HepG2 (cell line): ENCODE data around the gene ANKRD55. TPM values are rescaled to one million over a fixed set of nuclear protein-coding genes. Genes with fewer than 3 reads are reported as not detected.

ENCODE experiments used
- DPF2 ChIP-seq: sonication (generic); formaldehyde crosslinking; IDR thresholded peaks from 2 replicates; pipeline ENCODE4 v1.4.0; 2020; ENCODE audit warnings: mild to moderate bottlenecking, low read depth, missing genetic modification reagents, borderline replicate concordance
- DR1 ChIP-seq: sonication (generic); formaldehyde crosslinking; IDR thresholded peaks from 2 replicates; pipeline ENCODE4 v1.8.0; 2021; ENCODE audit warnings: mild to moderate bottlenecking, missing genetic modification reagents, inconsistent platforms
- FLYWCH1 ChIP-seq: sonication (generic); formaldehyde crosslinking; IDR thresholded peaks from 2 replicates; pipeline ENCODE4 v1.8.1; 2023; ENCODE audit warnings: mild to moderate bottlenecking, missing genetic modification reagents
- FOXJ3 ChIP-seq: sonication (generic); formaldehyde crosslinking; IDR thresholded peaks from 2 replicates; pipeline ENCODE4 v1.4.0; 2020; ENCODE audit warnings: missing genetic modification reagents, mild to moderate bottlenecking, borderline replicate concordance
- GFI1 ChIP-seq: sonication (generic); formaldehyde crosslinking; IDR thresholded peaks from 2 replicates; pipeline ENCODE4 v1.5.0; 2020; ENCODE audit warnings: missing genetic modification reagents, mild to moderate bottlenecking, borderline replicate concordance
- HMG20B ChIP-seq: conservative IDR thresholded peaks from 2 replicates; pipeline ENCODE4 v1.6.1; 2016; ENCODE audit warnings: missing genetic modification reagents, missing compliant biosample characterization
- JUN ChIP-seq: sonication (generic); formaldehyde crosslinking; IDR thresholded peaks from 2 replicates; pipeline ENCODE4 v1.4.0; 2020; ENCODE audit warnings: mild to moderate bottlenecking, missing genetic modification reagents
- JUND ChIP-seq: sonication (generic); formaldehyde crosslinking; IDR thresholded peaks from 2 replicates; pipeline ENCODE4 v1.8.0; 2022; ENCODE audit warnings: mild to moderate bottlenecking, missing genetic modification reagents
- KDM3A ChIP-seq: IDR thresholded peaks from 2 replicates; pipeline ENCODE4 v1.6.1; 2018; ENCODE audit warnings: low read depth, missing compliant biosample characterization
- RXRB ChIP-seq: IDR thresholded peaks from 2 replicates; pipeline ENCODE4 v1.6.1; 2016; ENCODE audit warnings: borderline replicate concordance, missing genetic modification reagents, missing compliant biosample characterization
- SOX13 ChIP-seq, 3 experiments: fragments of 450-650 bp in 1 of 3; sonication (generic) in 1 of 3; formaldehyde crosslinking in 1 of 3; IDR thresholded peaks in 2 of 3; conservative IDR thresholded peaks in 1 of 3; 2 replicates each; pipeline versions ENCODE4 v1.5.0 to v1.6.1; 2016 to 2020; ENCODE audit warnings: antibody characterized with exemption in 1 of 3, mild to moderate bottlenecking in 1 of 3, missing compliant biosample characterization in 1 of 3, missing genetic modification reagents in 1 of 3, moderate library complexity in 1 of 3
- ZFP37 ChIP-seq: sonication (generic); formaldehyde crosslinking; IDR thresholded peaks from 2 replicates; pipeline ENCODE4 v1.4.0; 2020; ENCODE audit warnings: missing genetic modification reagents, borderline replicate concordance
- ZFX ChIP-seq: sonication (generic); formaldehyde crosslinking; IDR thresholded peaks from 2 replicates; pipeline ENCODE4 v1.4.0; 2020; ENCODE audit warnings: mild to moderate bottlenecking, low read depth, missing genetic modification reagents, moderate library complexity
- ZFYVE20 ChIP-seq: sonication (generic); formaldehyde crosslinking; IDR thresholded peaks from 2 replicates; pipeline ENCODE4 v1.8.0; 2023; ENCODE audit warnings: low read depth, mild to moderate bottlenecking, moderate library complexity, missing genetic modification reagents, borderline replicate concordance
- ZNF225 ChIP-seq: sonication (generic); formaldehyde crosslinking; IDR thresholded peaks from 2 replicates; pipeline ENCODE4 v1.4.0; 2020; ENCODE audit warnings: mild to moderate bottlenecking, missing genetic modification reagents
- ZNF30 ChIP-seq: sonication (generic); formaldehyde crosslinking; IDR thresholded peaks from 2 replicates; pipeline ENCODE4 v1.5.0; 2020; ENCODE audit warnings: mild to moderate bottlenecking, missing genetic modification reagents
- ZNF367 ChIP-seq: sonication (generic); formaldehyde crosslinking; IDR thresholded peaks from 2 replicates; pipeline ENCODE4 v1.4.0; 2020; ENCODE audit warnings: missing genetic modification reagents, borderline replicate concordance
- ZNF615 ChIP-seq: sonication (generic); formaldehyde crosslinking; IDR thresholded peaks from 2 replicates; pipeline ENCODE4 v1.5.0; 2020; ENCODE audit warnings: mild to moderate bottlenecking, missing genetic modification reagents, borderline replicate concordance
- polyA plus RNA-seq, 8 experiments: library from polyadenylated mRNA; depleted of rRNA in 3 of 8; stranded (reverse) in 7 of 8; unstranded in 1 of 8; fragments of >200 nt; fragmentation: Illumina TruSeq in 4 of 8; extraction: Trizol in 4 of 8; gene quantifications; 2 replicates each; pipeline versions ENCODE4 v1.2.1 to v1.2.3, GENCODE V29; 2011 to 2016; ENCODE audit warnings: low read depth in 4 of 8, missing spikeins in 1 of 8, mixed read lengths in 1 of 8; ENCODE audit not compliant: insufficient read depth in 1 of 8
- total RNA-seq, 5 experiments: library from RNA; depleted of rRNA; stranded (reverse); fragments of >200 nt; fragmentation: Illumina TruSeq; extraction: Trizol; gene quantifications; 2 replicates each; pipeline ENCODE4 v1.2.3, GENCODE V29; 2016; ENCODE audit warnings: low read depth in 1 of 5
- TF ChIP-seq, protein P1 (sequence below): IDR thresholded peaks from 2 replicates; pipeline ENCODE4 v1.6.1; 2018; ENCODE audit warnings: missing genetic modification reagents, mild to moderate bottlenecking, missing compliant biosample characterization
- TF ChIP-seq, protein P2 (sequence below): sonication (generic); formaldehyde crosslinking; IDR thresholded peaks from 2 replicates; pipeline ENCODE4 v1.8.1; 2023; ENCODE audit warnings: missing genetic modification reagents, inconsistent platforms, borderline replicate concordance

ANKRD55 gene
- total and polyA plus RNA-seq, 2 of the 13 experiments (the other 11 are each of a cell fraction or from before 2014, with no cell fraction given) = 0.11 to 0.28 TPM

- TF ChIP-seq ZNF30 (CRISPR knock-in tag) (no peak), ZFYVE20 (CRISPR knock-in tag) (no peak), RXRB (CRISPR knock-in tag) (peak; percentile 37; the same call in 1 of the 2 replicates), ZNF615 (CRISPR knock-in tag) (no peak), FLYWCH1 (CRISPR knock-in tag) (no peak), FOXJ3 (CRISPR knock-in tag) (peak; percentile 67; the same call in 1 of the 2 replicates), ZNF367 (CRISPR knock-in tag) (no peak), DPF2 (CRISPR knock-in tag) (peak; percentile 52), JUND (CRISPR knock-in tag) (no peak), ZFX (CRISPR knock-in tag) (no peak), ZNF225 (CRISPR knock-in tag) (no peak), HMG20B (CRISPR knock-in tag) (no peak), KDM3A (CRISPR knock-in tag) (0 out of 2 replicates have a peak, but pooled peaks have one; percentile 24), DR1 (no peak), SOX13 (IDR thresholded peaks at IDR 0.05) (no peak), SOX13 (CRISPR knock-in tag; conservative IDR thresholded peaks at IDR 0.05 in 1 of 2, IDR thresholded peaks at IDR 0.05 in 1 of 2) (peak in 1 of 2 experiments; percentile 80; a peak in 2 of 4 replicates), JUN (CRISPR knock-in tag) (peak; percentile 26; the same call in 1 of the 2 replicates), GFI1 (CRISPR knock-in tag) (peak; percentile 51), ZFP37 (CRISPR knock-in tag) (0 out of 2 replicates have a peak, but pooled peaks have one; percentile 37)
- TF ChIP-seq, protein P1, sequence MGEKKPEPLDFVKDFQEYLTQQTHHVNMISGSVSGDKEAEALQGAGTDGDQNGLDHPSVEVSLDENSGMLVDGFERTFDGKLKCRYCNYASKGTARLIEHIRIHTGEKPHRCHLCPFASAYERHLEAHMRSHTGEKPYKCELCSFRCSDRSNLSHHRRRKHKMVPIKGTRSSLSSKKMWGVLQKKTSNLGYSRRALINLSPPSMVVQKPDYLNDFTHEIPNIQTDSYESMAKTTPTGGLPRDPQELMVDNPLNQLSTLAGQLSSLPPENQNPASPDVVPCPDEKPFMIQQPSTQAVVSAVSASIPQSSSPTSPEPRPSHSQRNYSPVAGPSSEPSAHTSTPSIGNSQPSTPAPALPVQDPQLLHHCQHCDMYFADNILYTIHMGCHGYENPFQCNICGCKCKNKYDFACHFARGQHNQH (CRISPR knock-in tag) = 0 out of 2 replicates have a peak, but pooled peaks have one; percentile 31
- TF ChIP-seq, protein P2, sequence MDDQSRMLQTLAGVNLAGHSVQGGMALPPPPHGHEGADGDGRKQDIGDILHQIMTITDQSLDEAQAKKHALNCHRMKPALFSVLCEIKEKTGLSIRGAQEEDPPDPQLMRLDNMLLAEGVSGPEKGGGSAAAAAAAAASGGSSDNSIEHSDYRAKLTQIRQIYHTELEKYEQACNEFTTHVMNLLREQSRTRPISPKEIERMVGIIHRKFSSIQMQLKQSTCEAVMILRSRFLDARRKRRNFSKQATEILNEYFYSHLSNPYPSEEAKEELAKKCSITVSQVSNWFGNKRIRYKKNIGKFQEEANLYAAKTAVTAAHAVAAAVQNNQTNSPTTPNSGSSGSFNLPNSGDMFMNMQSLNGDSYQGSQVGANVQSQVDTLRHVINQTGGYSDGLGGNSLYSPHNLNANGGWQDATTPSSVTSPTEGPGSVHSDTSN (CRISPR knock-in tag) = no peak
These were observed 17.9 kb downstream of the ANKRD55 start (continued) for GRCh38 chr5:56215019-56215830.
